Loucy (cell line): ENCODE results near the gene CKS1B.

Source experiments
- CTCF ChIP-seq: fragments of 200-600 bp; sonication (generic); conservative IDR thresholded peaks from 2 replicates; pipeline ENCODE4 v1.5.1; 2014; ENCODE audit warnings: mild to moderate bottlenecking, antibody characterized with exemption, low read length
- EZH2phosphoT487 ChIP-seq: fragments of 200-600 bp; IDR thresholded peaks from 2 replicates; pipeline ENCODE4 v1.6.1; 2018; ENCODE audit warnings: antibody characterized with exemption, mild to moderate bottlenecking, moderate library complexity, borderline replicate concordance

GRCh38 chr1:155022927-155023236 is 48.4 kb downstream of the CKS1B start:
- TF ChIP-seq CTCF, result no peak
- TF ChIP-seq EZH2phosphoT487, result no peak
